HG03064 (cell line): ENCODE data around the gene WDR12.
"Not testable (repeated sequence)": the region's sequence is repeated elsewhere in the genome, so short reads cannot be mapped to it uniquely, and the experiment has no call there.

Experiments used
- ATAC-seq: cut with Tn5 transposase; IDR thresholded peaks from one replicate; pipeline ENCODE4 v1.9.1; 2021; ENCODE audit warnings: low read depth; ENCODE audit not compliant: unreplicated experiment

Gene WDR12

DNA sequence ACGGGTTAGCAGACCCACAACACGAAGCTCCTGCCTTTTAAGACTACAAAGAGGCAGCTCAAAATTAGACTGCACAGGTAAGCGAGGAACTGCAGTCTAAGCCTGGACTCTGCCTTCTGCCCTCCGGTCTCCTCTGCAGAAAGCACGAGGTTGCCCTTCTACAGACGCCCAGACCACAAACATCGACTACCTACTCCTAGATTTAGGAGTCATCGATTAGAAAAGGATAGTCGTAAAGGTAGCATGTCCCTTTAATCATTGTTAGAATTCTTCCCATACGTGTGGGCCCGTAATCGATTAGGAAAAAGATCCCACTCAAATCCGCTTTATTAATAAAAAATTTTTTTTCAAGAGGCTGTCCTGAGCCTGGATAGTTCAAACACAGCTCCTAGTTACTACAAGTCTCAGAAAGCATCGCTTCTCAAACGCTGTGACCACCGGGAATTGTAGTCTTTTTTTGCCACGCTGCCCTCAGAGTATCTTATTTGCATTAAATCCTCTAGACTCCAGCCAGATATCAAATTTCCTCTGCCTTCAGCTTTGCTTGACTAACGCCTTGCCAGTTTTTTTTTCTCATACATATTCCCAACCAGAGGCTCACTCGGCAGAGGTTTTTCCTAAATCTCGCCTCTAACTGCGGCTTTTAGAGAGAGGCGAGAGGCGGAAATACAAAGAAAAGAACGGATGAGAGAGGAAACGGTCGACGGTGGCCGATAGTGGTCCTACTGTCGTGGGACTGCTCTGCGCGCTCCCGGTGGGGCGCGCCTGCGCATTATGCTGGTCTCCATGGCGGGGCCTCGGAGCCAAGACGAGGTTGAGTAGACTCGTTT lies at the start of gene WDR12, which contains the start of gene CARF:
WDR12 (minus strand) TSS at position 162 of the 830 bp plus-strand sequence. CDS start 197 bp downstream, outside the sequence.
CARF (plus strand) TSS at position 764 of the 830 bp plus-strand sequence. CDS start 29,628 bp downstream, outside the sequence.
- ATAC-seq = peak; percentile 77

DNA sequence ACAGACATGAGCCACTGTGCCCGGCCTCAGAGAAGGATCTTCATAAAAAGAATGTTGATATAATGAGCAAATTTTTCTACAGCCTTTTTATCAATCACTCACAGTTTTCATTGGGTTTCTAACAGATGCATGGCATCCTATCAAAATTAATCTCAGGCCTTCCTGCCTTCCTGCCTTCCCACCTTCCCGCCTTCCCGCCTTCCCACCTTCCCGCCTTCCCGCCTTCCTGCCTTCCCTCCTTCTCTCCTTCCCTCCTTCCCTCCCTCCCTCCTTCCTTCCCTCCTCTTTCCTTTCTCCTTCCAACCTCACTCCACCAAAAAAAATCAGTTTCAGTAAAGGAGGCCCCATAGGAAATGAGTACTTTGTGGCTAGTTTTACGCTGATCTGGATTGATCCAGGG lies 49.1 kb upstream of the WDR12 start:
- no peak for ATAC-seq

DNA sequence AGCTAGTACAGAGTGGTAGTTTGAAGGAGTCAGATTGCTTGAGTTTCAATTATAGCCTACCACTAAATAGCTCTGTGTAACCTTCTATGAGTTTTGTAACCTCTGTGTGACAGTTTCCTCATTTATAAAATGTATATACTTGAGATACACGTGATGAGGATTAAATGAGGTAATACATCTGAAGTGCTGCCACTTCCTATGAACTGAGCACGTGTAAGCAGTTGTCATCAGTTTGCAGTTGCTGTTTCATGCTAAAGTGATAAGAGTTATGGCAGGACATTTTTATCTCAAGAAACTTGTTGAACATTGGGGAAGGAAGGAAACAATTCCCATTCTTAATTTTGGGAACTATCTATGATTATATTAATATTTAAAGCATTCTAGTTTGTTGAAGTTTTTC lies 39.1 kb upstream of the WDR12 start:
- ATAC-seq = no peak

DNA sequence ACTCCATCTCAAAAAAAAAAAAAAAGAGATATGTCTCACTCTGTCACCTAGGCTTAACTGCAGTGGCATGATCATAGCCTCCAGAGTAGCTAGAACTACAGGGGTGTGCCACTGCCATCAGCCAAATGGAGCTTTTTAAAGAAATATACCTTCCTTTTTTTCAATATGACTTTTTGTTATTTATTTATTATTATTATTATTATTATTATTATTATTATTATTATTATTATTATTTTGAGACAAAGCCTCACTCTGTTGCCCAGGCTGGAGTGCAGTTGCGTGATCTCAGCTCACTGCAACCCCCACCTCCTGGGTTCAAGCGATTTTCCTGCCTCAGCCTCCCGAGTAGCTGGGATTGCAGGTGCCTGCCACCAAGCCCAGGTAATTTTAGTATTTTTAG lies 37.9 kb upstream of the WDR12 start:
- not testable (repeated sequence) for ATAC-seq

DNA sequence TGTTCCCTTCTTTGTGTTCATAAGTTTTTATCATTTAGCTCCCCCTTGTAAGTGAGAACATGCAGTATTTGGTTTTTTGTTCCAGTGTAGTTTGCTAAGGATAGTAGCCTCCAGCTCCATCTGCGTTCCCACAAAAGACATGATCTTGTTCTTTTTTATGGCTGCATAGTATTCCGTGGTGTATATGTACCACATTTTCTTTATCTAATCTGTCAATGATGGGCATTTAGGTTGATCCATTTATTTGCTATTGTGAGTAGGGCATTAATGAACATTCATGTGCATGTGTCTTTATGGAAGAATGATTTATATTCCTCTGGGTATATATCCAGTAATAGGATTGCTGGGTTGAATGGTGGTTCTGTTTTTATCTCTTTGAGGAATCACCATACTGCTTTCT lies 34.0 kb upstream of the WDR12 start:
- no peak for ATAC-seq

DNA sequence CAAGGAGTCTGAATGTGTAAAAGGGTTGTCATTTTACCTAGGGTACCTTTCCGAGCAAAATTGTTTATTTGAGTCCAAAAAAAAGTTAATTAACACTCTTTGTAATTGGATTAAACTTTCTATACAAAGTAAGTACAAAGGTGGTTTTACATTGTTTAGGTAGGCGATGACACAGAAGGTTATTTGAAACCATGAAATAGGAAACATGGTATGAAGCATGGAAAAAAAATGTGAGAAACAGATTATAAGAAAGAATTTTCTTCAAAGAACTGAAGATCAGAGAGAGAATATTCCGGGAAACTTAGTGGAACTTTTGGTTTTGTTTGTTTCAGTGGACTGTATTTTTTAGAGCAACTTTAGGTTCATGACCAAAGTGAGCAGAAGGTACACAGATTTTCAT lies 33.3 kb upstream of the WDR12 start:
- no peak for ATAC-seq

DNA sequence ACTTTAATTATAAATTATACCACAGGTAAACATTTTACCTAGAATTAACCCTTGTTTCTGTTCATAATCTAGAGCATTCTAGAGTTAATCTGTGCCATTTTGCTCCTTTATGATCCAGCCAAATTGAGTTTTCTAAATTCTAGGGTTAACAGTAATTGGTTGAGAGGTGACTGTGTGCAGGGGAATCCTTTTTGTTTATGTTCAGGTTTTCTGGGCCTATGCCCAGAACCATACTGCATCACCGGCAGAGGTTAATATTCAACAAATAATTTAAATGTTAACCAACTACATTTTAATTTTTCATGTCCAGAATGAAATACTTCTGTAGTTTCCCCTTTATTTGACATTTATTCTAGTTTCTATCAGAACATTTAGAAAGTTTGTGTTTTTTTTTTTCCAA lies 32.9 kb upstream of the WDR12 start:
- ATAC-seq = no peak

DNA sequence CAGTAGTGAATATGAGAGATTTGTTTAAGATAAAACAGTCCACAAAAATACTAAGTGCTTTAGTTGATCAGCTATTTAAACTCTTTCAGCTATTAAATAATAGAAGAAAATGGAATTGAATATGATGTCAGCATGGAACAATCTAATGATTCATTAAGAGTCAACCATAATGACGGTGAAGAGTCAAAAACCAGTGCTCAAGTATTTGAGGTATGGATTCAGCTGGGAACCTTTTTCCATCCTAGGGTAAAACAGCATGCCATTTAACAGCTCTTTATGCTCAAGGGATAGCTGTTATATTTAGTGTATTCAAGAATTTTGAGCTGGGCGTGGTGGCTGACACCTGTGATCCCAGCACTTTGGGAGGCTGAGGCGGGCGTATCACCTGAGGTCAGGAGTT lies 30.3 kb upstream of the WDR12 start:
- ATAC-seq = no peak

DNA sequence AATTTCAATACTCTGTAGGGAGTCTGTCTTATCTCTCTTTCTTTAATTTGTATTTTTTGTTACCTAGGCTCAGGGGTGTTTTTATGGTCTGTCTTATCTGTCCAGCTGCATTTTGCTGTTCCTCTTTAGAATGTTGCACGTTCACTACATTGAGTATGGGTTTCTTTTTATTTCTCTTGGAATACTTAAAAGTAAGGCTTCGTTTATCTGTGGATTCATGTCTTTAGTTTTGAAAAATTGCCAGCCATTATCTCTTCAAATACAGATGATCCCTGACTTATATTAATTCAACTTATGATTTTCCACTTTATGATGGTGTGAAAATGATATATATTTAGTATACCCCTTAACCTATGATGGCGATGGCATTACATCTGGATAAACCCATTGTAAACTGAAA lies 27.5 kb upstream of the WDR12 start:
- ATAC-seq = no peak

DNA sequence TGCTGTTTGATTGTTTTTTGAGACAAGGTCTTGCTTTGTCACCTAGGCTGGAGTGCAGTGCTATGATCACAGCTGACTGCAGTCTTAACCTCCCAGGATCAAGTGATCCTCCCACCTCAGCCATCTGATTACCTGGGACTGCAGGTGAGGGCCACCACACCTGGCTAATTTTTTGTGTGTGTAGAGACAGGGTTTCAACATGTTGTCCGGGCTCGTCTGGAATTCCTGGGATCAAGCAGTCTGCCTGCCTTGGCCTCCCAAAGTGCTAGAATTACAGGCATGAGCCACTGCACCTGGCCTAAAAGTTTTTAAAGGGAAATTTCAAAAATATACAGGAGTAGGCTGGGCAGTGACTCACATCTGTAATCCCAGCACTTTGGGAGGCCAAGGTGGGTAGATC lies 23.0 kb upstream of the WDR12 start:
- ATAC-seq = no peak

DNA sequence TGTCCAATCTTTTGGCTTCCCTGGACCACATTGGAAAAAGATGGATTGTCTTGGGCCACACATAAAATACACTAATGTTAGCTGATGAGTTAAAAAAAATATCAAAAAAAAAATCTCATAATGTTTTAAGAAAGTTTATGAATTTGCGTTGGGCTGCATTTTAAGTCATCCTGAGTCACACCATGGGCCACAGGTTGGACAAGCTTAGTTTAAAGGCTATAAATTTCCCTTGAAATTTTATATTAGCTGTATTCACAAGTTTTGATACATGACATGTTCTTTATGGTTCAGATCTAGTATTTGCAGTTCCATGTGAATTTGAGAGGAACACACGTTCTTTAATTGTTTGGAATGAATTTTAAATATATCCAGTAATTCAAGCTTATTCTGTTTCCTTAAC lies 22.5 kb upstream of the WDR12 start:
- ATAC-seq = no peak

DNA sequence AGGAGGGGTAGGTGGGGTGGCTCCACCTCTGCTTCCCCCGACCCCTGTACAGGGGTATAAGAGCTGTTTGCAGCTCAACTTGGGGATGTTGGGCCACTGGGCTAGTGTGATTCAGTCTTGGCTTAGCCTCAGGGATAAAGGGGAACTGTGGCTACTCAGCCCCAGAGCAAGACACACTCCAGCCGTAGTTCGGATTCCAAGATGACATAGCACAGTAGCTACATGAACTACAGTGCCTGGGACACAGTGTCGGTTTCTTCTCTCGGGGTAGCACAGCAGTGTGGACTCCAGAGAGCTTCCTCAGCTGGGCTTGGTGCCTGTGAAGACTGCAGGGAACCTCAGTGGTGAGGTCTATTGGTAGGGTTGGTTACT lies 21.7 kb upstream of the WDR12 start:
- no peak for ATAC-seq

DNA sequence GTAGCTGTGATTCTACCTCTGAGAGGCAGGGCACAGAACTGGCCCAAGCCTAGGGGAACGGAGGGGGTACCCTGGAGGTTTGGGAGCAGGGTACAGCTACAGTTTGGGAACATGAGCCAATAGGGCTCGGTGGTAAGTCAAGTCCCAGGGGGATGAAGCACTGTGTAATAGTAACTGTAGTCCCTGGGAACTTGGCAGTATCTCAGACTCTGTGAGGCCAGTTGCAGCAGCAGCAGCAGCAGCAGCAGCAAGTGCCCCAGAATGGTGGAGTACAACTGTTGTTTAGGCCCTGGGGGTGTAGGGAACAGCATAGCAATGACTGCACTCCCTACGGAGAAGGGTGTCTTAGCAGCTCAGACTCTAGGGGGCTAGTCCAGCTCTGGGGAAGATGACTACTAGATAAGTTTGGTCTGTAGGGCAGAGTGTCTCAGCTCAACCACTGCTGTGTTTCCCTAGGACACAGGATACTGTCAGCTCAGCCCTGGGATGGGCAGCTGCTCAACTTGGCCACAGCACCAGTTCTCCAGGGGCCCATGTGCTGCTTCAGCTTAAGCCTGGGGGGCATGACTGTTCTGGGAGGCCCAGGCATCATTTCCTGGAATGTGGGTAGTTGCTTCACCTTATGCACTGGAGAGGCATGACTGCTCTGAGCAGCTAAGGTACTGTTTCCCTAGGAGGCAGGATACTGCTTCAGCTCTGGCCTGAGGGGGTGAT lies 21.1 kb upstream of the WDR12 start:
- ATAC-seq = no peak

DNA sequence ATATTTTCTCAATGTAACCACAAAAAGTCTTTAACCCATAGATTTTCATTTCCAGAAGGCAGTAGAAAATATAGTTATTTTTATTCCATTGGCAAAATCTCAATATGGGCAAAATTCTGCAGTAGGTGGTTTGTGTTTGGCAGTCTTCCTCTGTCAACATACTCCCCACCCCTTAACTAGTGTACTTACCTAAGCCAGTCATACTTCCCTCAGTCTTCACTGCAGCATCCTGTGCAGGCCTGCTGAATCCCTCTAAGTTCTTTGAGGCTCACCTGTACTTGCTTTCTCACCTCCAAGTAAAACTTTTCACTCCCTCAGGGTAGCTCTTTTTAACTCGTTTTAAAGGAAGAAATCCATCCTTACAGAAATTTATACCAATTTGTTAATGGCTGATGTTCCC lies 7.4 kb upstream of the WDR12 start:
- no peak for ATAC-seq

DNA sequence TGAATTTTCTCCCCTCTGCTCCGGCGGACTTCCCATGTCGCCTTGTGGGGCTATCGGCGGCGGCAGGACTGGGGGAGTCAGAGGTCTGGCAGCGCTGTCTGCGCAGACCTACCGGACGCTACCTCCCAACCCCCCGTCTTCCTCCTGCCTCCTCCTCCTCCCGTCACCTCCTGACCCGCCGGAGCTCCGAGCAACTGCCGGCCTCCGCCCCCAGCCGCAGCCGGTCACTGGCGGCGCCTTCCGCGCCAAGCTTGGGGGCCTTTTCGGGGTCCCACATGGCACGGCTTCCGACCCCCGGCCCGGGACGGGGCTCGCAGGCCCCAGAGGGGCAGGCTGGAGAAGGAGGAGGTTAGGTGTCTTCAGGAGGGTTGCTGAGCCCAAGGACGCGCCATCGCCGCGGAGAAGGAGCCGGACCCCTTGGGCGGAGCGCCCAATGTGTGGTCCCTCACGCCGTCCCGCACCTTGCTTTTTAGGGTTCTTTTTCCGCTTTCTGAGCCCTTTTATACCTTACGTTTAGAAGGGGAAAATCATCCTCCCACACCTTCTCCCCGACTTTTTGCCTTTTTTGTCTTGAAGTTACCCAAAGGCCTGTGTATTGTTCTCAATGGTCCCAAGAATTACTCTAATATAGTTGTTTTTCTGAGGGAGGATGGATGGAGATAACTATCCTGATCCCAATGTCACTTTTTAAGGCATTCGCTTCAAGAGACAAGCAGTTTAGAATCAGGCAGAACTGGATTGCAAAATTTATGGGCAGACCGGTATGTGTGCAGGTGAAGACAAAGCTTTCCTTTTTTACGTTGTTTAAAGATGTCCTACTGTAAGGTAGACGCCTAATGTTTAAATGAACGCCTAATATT lies 1.1 kb upstream of the WDR12 start:
- peak; percentile 41 for ATAC-seq

DNA sequence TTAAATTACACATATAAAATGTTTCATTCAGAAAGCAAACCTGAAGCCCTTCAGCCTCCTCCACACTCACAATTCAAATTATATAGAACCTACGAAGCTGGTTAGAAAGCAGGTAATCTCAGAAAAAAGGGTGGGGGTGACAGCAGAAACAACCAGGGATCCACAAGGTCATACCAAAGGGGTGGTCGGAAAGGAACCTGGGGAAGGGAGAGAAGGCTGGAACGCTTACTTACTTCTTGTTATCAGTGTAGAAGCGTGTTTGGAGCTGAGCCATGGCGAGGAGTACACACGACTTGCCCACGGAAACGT lies 316 bp downstream of the WDR12 start:
- ATAC-seq = no peak

DNA sequence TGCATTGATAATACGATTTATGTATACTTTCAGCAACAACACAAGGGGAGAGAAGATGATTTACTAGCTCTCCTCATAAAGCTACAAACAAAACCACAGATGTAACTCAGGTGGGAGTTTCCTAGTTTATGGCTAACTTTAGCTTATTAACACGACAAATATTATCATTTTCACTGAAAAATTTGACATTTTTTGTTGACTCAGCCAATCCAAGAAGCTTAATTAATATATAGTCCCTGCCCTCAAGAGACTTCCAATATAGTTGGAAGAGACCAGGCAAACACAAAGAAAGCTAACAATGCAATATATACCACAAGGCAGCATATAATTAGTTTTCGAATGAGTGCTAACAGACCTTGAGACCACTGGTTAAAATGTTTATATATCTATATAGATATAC lies 775 bp downstream of the WDR12 start:
- no peak for ATAC-seq

DNA sequence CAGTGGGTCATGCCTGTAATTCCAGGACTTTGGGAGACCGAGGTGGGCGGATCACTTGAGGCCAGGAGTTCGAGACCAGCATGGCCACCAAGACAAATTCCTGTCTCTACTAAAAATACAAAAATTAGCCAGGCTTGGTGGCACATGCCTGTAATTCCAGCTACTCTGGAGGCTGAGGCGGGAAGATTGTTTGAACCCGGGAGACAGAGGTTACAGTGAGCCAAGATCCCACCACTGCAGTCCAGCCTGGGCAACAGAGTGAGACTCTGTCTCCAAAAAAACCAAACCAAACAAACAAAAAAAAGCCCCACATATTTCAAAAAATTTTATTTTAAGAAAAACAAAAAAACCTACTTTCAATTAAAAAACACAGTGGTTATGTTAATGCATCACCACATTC lies 1.2 kb downstream of the WDR12 start:
- not testable (repeated sequence) for ATAC-seq

DNA sequence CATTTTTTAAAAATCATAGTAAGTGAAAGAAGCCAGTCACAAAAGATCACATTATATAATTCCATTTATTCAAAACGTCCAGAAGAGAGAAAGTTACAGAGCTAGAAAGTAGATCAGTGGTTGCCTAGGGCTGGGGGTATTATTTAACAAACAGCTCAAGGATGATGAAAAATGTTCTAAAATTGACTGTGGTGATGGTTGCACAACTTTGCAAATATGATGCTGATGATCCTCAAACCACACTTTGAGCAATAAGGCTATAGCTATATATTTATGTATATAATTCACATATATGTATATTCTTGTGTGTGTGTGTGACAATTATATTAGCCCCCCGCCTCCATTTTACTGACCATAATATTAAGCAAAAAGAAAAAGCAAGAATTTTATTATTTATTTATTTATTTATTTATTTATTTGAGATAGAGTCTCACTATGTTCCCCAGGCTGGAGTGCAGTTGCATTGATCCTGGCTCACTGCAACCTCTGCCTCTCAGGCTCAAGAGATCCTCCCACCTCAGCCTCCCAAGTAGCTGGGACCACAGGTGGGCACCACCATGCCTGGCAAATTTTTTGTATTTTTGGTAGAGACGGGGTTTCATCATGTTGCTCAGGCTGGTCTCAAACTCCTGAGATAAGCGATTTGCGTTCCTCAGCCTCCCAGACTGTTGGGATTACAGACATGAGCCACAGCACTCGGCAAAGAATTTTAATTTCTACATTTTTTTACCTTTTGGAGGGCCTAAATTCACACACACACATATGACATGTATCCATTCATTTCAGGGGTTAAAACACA lies 1.9 kb downstream of the WDR12 start:
- no peak for ATAC-seq

DNA sequence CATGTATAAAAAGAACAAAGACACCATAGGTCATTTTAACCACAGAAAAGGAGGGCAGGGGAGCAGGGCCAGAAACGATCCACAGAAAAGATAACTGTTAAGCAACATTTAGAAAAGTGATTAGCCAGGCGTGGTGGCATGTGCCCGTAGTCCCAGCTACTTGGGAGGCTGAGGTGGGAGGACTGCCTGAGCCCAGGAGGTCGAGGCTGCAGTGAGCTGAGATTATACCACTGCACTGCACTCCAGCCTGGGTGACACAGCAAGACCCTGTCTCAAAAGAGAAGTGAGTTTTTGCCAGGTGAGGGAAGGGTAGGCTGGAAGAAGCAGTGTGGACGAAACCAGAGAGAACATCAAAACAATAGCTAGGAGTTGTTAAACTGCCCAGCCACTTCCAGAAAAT lies 3.3 kb downstream of the WDR12 start:
- no peak for ATAC-seq
